ENCODE measurements around the gene FGF12. TPM values are rescaled to one million over a fixed set of nuclear protein-coding genes. Genes with fewer than 3 reads are reported as not detected.

The FGF12 gene
- total RNA-seq, 1 donor from 2014 or later: 450 TPM

DNA sequence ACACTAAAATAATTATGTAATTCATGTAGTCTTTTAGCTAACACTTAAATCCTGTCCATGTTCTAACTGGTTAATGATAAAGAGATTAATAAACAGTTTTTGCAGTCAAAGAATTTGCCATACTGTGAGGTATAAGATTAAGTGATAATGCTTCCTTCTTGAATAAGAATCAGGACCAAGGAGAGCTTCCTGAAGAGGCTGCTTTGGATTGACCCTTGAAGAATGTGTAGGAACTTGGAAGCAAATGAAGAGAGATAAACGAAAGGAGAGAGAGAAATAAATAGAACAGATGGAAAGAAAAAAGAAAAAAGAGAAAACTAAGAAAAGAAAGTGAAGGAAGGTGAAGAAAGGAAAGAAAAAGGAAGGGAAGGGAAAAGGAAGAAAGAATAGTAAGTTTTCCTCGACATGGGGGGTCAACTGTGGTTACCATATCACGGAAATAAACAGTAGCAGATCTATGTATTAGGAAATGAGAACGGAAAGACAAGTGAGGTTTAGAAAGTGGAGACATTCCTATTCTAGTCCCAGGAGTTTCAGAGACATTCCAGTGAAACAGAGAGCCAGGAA is 539.8 kb downstream of the FGF12 start:
- DNase-seq: no peak
- no peak for ATAC-seq
- intact Hi-C loops (cut with micrococcal nuclease): loop anchor here (10.0 kb wide), 1 partner anchor 237 kb away; no protein-coding TSS in a partner anchor

- DNase-seq: no peak
- intact Hi-C loops (cut with micrococcal nuclease): loop anchor here (10.0 kb wide), 1 partner anchor 238 kb away; no protein-coding TSS in a partner anchor
- no peak for ATAC-seq
Measured at GRCh38 chr3:192186498-192186897, 540.8 kb downstream of the FGF12 start.

DNA sequence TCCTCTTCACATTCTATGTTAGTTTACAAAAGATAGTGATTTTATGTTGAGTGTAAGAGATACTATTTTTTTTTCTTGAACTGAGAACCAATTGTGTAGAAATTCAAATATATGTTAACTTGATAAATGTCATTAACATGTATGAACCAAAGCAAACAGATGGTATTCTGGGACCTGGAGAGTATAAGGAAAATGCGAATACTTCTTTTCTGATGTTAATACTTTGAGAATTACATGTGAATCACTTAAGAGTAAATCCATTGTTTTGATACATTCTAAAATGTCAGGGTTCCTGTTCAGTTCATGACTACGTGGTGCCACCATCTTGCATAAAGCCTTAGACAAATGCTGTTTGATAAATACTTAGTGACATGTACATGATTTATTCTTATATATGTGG is 541.3 kb downstream of the FGF12 start:
- ATAC-seq (no peak), DNase-seq (no peak)
- intact Hi-C loops (cut with micrococcal nuclease): loop anchor here (10.0 kb wide), 1 partner anchor 239 kb away; no protein-coding TSS in a partner anchor

- DNase-seq (no peak), ATAC-seq (no peak)
- intact Hi-C loops (cut with micrococcal nuclease): loop anchor here (10.0 kb wide), 1 partner anchor 242 kb away; no protein-coding TSS in a partner anchor
Measured at GRCh38 chr3:192183109-192183508, 544.2 kb downstream of the FGF12 start.

GRCh38 chr3:192181151-192181550 is 546.2 kb downstream of the FGF12 start:
- intact Hi-C loops (cut with micrococcal nuclease): loop anchor here (10.0 kb wide), 1 partner anchor 244 kb away; no protein-coding TSS in a partner anchor
- DNase-seq: no peak

DNA sequence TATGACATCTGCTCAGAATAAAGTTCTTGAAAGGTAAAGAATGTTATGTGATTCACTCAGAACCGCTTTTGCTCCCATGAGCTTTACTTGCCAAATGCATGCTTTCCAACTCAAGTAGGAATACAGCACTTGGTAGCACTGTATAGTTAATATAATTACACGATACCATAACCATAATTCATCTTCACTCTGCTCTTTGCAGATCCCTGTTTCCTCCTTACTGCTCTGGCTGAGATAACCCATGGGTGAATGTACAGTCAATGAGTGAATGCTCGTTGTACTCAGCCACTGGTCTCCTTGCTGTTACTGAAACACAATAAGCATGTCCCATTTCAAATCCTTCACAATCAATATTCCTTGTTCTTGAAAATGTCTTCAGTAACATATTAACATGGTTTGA is 550.0 kb downstream of the FGF12 start:
- ATAC-seq: no peak
- intact Hi-C loops (cut with micrococcal nuclease): no loop called here

More at GRCh38 chr3:192181151-192181550, 546.2 kb downstream of the FGF12 start:
- ATAC-seq: no peak

GRCh38 chr3:192174283-192174682 is 553.1 kb downstream of the FGF12 start:
- DNase-seq (peak; percentile 17), ATAC-seq (peak; percentile 86)
- intact Hi-C loops (cut with micrococcal nuclease): no loop called here

More for the DNA sequence above, 550.0 kb downstream of the FGF12 start:
- DNase-seq: no peak

- DNase-seq: no peak
- intact Hi-C loops (cut with micrococcal nuclease): no loop called here
Measured at GRCh38 chr3:192171213-192171612, 556.1 kb downstream of the FGF12 start.

GRCh38 chr3:192170659-192171058 is 556.7 kb downstream of the FGF12 start:
- DNase-seq (no peak), ATAC-seq (no peak)
- intact Hi-C loops (cut with micrococcal nuclease): no loop called here

More at GRCh38 chr3:192171213-192171612, 556.1 kb downstream of the FGF12 start:
- ATAC-seq: no peak

GRCh38 chr3:192170031-192170430 is 557.3 kb downstream of the FGF12 start:
- intact Hi-C loops (cut with micrococcal nuclease): no loop called here

GRCh38 chr3:192169332-192169915 is 557.9 kb downstream of the FGF12 start:
- ATAC-seq (no peak), DNase-seq (no peak)
- intact Hi-C loops (cut with micrococcal nuclease): no loop called here

More at GRCh38 chr3:192170031-192170430, 557.3 kb downstream of the FGF12 start:
- no peak for DNase-seq
- ATAC-seq: no peak

GRCh38 chr3:192168202-192168601 is 559.1 kb downstream of the FGF12 start:
- DNase-seq (no peak), ATAC-seq (no peak)
- intact Hi-C loops (cut with micrococcal nuclease): no loop called here

GRCh38 chr3:192165552-192165951 is 561.8 kb downstream of the FGF12 start:
- intact Hi-C loops (cut with micrococcal nuclease): no loop called here
- no peak for DNase-seq
- ATAC-seq: no peak

GRCh38 chr3:192161661-192162060 is 565.7 kb downstream of the FGF12 start:
- ATAC-seq (no peak), DNase-seq (no peak)
- intact Hi-C loops (cut with micrococcal nuclease): no loop called here

GRCh38 chr3:192156382-192156781 is 571.0 kb downstream of the FGF12 start:
- intact Hi-C loops (cut with micrococcal nuclease): no loop called here
- no peak for ATAC-seq

GRCh38 chr3:192155194-192155593 is 572.1 kb downstream of the FGF12 start:
- no peak for DNase-seq
- no peak for ATAC-seq
- intact Hi-C loops (cut with micrococcal nuclease): no loop called here

More at GRCh38 chr3:192156382-192156781, 571.0 kb downstream of the FGF12 start:
- no peak for DNase-seq

DNA sequence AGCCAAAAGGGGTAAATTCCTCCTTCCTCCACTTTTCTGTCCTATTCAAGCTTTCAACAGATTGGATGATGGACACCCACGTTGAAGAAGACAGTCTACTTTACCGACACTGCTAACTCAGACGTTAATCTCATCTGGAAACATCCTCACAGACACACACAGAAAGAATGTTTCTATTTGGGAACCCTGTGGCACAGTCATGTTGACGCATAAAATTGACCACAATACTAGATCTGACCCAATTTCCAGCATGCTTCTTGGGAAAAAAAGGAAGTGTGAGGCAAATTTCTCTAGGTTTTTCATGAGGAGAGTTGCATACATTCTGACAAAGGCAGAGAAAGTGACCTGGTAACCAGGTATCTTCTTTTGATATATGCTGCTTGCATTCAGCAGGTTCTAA is 594.1 kb downstream of the FGF12 start:
- DNase-seq (no peak), ATAC-seq (no peak)
- intact Hi-C loops (cut with micrococcal nuclease): loop anchor here (5.0 kb wide), 1 partner anchor 309 kb away; no protein-coding TSS in a partner anchor

DNA sequence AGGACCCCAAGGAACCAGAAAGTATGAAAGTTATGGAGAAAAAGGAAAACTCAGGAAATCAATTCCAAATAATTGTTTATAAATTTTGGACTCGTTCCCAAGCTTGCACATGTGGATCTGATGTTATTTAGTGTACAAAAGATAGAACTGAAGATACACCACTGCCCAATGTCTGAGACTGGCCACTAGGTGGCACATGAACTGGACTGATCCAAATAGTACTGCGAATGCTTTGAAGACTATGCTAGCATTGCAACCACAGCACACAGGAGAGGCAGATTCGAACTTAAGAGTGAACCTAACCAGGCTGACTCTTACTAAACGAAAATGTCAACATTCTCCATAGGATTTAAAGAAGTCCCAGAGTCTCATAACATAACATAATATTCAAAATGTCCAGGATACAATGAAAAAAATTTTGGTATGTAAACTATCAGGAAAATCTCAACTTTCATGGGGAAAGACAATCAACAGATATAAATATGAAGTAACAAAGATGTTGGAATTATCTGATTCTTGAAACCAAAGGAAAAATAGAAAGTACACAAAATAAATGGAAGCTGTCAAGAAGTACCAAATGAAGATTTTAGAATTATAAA is 596.7 kb downstream of the FGF12 start:
- intact Hi-C loops (cut with micrococcal nuclease): loop anchor here (5.0 kb wide), 1 partner anchor 312 kb away; no protein-coding TSS in a partner anchor
- ATAC-seq (peak; percentile 63), DNase-seq (peak; percentile 28)

- DNase-seq (no peak), ATAC-seq (no peak)
- intact Hi-C loops (cut with micrococcal nuclease): no loop called here
Measured at GRCh38 chr3:192129586-192129985, 597.8 kb downstream of the FGF12 start.

DNA sequence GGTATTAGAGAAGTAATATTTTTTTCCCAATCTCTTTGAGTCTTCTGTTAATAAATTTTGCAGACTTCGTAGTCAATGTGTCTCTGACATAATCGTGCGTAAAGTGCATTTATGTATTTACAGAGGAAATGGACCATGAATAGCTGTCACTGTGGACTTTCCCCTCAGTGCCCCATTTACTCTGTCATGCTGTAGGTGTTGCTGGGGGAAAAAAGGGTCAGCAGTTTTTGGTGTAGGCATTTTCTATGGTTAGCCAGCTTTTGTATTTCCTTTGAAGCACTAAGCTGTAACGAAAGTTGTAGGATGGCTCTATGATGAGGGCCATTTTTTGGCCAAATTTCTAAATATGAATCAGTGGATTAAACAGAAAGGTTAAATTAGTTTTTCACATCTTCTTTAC is 598.4 kb downstream of the FGF12 start:
- ATAC-seq (no peak), DNase-seq (no peak)
- intact Hi-C loops (cut with micrococcal nuclease): no loop called here

Measured in left ventricle myocardium superior (tissue), 1 donor.